Measurements from ENCODE around the gene AGPAT4. TPM values are rescaled to one million over a fixed set of nuclear protein-coding genes. Genes with fewer than 3 reads are reported as not detected.

The AGPAT4 gene
- total RNA-seq, 1 experiment from 2014 or later: 22.0 TPM

DNA sequence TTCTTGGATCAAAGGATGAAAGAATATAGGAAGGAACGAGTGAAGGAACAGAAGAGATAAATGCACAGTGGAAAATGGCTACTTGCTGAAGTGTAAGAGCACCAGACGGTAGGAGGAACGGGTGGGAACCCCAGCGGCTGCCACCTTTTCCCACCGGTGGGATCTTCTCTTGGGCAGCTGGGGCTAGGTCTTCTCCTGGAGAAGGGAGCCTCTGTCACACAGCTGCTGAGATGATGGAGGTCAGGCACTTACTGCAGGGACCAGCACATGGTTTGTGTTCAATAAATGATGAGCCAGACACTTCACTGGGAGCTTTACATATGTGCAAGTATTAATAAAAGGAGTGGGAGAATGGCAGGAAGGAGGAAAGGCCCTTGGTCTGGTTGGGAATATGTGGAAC, 123.7 kb downstream of the AGPAT4 start:
- no peak overlapping the region for H2BK12ac ChIP-seq (ENCODE audit: insufficient read length, low read depth, low read length)
- no peak overlapping the region for H3K56ac ChIP-seq (ENCODE audit: insufficient read length, low read depth, low read length)
- H4K91ac ChIP-seq (ENCODE audit: insufficient read length, low read depth, low read length): no peak overlapping the region
- H2AFZ ChIP-seq (ENCODE audit: low read length): no peak overlapping the region
- no peaks in the 10 kb centered on the region for H4K20me1 ChIP-seq (ENCODE audit: control insufficient read depth, insufficient read depth, insufficient read length)
- H4K5ac ChIP-seq (ENCODE audit: insufficient read length, low read depth, low read length): no peak overlapping the region
- peaks cover 24 to 57% (median 36%) of the 10 kb centered on the region in 3 experiments; a peak in 6 of 7 replicates for H3K36me3 Mint-ChIP-seq (ENCODE audit: insufficient read depth in 1 of 3, low read depth in 3 of 3)
- no CpG with 5 or more reads among the region's 5 CpGs for WGBS (ENCODE audit: extremely low coverage, insufficient read length, low lambda C conversion rate)
- no peak overlapping the region for H2BK120ac ChIP-seq (ENCODE audit: low read depth, low read length, poor library complexity, severe bottlenecking)
- no peak overlapping the region for H3K23ac ChIP-seq (ENCODE audit: insufficient read length, low read depth, low read length)
- H3K18ac ChIP-seq (ENCODE audit: insufficient read length, low read depth, low read length): no peak overlapping the region
- no peaks in the 10 kb centered on the region for H3K9me3 ChIP-seq (ENCODE audit: control insufficient read depth, low read depth, low read length)
- H4K8ac ChIP-seq (replicated peaks; ENCODE audit: insufficient read length, low read depth, low read length): no peak overlapping the region
- no peaks in the 10 kb centered on the region for H3K23me2 ChIP-seq (ENCODE audit: insufficient read length, low read depth, low read length, poor library complexity, severe bottlenecking)
- H3K14ac ChIP-seq (ENCODE audit: insufficient read depth, low read length): no peak overlapping the region
- no peaks in the 10 kb centered on the region for H3K27me3 ChIP-seq (ENCODE audit: insufficient read depth, low read length)
- H3K9ac ChIP-seq (ENCODE audit: extremely low read depth, insufficient read length, low read length): no peak overlapping the region
- no peak for DNase-seq
- H3K4me2 ChIP-seq (ENCODE audit: insufficient read depth, insufficient read length, low read length): no peak overlapping the region
- H3K4me1 ChIP-seq (ENCODE audit: insufficient read depth, low read length): no peaks in the 10 kb centered on the region
- no peak overlapping the region for H3K27ac Mint-ChIP-seq
- no peak overlapping the region for H2BK20ac ChIP-seq (ENCODE audit: low read depth, low read length, poor library complexity, severe bottlenecking)
- no peaks in the 10 kb centered on the region; the same call in 1 of the 2 replicates for H3K27me3 Mint-ChIP-seq (ENCODE audit: low read depth)
- no peak overlapping the region for H3K4ac ChIP-seq (ENCODE audit: low read depth, low read length)
- no peaks in the 10 kb centered on the region for H3K79me1 ChIP-seq (ENCODE audit: insufficient read depth, low read depth, low read length, poor library complexity, severe bottlenecking)
- TF ChIP-seq, protein P1, sequence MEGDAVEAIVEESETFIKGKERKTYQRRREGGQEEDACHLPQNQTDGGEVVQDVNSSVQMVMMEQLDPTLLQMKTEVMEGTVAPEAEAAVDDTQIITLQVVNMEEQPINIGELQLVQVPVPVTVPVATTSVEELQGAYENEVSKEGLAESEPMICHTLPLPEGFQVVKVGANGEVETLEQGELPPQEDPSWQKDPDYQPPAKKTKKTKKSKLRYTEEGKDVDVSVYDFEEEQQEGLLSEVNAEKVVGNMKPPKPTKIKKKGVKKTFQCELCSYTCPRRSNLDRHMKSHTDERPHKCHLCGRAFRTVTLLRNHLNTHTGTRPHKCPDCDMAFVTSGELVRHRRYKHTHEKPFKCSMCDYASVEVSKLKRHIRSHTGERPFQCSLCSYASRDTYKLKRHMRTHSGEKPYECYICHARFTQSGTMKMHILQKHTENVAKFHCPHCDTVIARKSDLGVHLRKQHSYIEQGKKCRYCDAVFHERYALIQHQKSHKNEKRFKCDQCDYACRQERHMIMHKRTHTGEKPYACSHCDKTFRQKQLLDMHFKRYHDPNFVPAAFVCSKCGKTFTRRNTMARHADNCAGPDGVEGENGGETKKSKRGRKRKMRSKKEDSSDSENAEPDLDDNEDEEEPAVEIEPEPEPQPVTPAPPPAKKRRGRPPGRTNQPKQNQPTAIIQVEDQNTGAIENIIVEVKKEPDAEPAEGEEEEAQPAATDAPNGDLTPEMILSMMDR (conservative IDR thresholded peaks at IDR 0.05): no peak
- no peak overlapping the region for H2AK5ac ChIP-seq (ENCODE audit: insufficient read length, low read length)
- H3K4me3 Mint-ChIP-seq: no peak overlapping the region
- no peak overlapping the region for H3K27ac ChIP-seq (ENCODE audit: insufficient read length, low read depth, low read length)
- H3K9me3 Mint-ChIP-seq: no peaks in the 10 kb centered on the region
- no peaks in the 10 kb centered on the region for H3K79me2 ChIP-seq (ENCODE audit: insufficient read depth, low read length)
- no peaks in the 10 kb centered on the region for H3K4me1 Mint-ChIP-seq
- H2BK15ac ChIP-seq (ENCODE audit: low read depth, low read length): no peak overlapping the region
- no peak overlapping the region for H2BK5ac ChIP-seq (ENCODE audit: insufficient read length, low read length)
- H3T11ph ChIP-seq (ENCODE audit: low read length): no peak overlapping the region
